Left renal pelvis (tissue), 4 donors: ENCODE results near the gene WNT3. TPM values are rescaled to one million over a fixed set of nuclear protein-coding genes. Genes with fewer than 3 reads are reported as not detected.

ENCODE experiments used
- DNase-seq, 4 donors: peaks; one replicate each; pipeline ENCODE4 v3.0.0-alpha.2; 2013; ENCODE audit warnings: low read depth in 4 of 4, low spot score in 3 of 4
- polyA plus RNA-seq, 4 donors: library from polyadenylated mRNA; unstranded; fragments of 120-200 nt; gene quantifications; one replicate each; pipeline ENCODE4 v1.2.1, GENCODE V29; 2013; ENCODE audit not compliant: insufficient read length in 4 of 4

The WNT3 gene
- polyA plus RNA-seq, 4 donors: 1.7 to 2.4 (median 2.0) TPM

DNA sequence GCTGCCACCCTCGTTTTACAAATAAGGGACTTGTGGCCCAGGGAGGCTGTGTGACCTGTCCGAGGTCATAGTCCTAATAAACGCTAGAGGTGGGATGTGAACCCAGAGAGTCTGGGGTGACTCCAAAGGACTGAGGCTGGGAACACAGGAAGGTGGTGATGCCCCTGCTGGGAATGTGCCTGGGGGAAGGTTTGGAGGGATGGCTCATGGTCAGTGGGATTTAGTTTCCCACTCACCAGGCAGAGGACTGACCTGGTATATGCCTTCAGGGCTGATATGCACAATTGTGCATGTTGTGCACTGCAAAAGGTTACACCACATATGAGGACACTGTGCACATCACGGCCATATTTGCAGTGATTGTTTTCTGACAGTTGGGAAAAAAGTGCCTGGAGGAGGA lies 19.0 kb upstream of the WNT3 start:
- no peak for DNase-seq

GRCh38 chr17:46836500-46836899 lies 18.0 kb upstream of the WNT3 start:
- no peak for DNase-seq

DNA sequence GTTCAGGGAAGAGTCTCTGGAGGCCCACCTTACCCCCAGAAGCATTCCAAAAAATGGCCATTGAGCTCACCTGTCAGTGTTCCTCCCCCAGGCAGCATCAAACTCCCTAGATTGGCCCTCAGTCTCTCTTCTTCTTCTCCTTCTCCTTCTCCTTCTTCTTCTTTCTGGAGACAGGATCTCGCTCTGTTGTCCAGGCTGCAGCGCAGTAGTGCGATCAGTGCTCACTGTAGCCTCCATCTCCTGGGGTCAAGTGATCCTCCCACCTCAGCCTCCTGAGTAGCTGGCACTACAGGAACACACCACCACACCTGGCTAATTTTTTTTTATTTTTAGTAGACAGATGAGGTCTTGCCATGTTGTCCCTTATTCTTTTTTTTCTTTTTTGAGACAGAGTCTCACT lies 16.4 kb upstream of the WNT3 start:
- DNase-seq: no peak

- no peak for DNase-seq
Observed at GRCh38 chr17:46833840-46834208, 15.3 kb upstream of the WNT3 start.

DNA sequence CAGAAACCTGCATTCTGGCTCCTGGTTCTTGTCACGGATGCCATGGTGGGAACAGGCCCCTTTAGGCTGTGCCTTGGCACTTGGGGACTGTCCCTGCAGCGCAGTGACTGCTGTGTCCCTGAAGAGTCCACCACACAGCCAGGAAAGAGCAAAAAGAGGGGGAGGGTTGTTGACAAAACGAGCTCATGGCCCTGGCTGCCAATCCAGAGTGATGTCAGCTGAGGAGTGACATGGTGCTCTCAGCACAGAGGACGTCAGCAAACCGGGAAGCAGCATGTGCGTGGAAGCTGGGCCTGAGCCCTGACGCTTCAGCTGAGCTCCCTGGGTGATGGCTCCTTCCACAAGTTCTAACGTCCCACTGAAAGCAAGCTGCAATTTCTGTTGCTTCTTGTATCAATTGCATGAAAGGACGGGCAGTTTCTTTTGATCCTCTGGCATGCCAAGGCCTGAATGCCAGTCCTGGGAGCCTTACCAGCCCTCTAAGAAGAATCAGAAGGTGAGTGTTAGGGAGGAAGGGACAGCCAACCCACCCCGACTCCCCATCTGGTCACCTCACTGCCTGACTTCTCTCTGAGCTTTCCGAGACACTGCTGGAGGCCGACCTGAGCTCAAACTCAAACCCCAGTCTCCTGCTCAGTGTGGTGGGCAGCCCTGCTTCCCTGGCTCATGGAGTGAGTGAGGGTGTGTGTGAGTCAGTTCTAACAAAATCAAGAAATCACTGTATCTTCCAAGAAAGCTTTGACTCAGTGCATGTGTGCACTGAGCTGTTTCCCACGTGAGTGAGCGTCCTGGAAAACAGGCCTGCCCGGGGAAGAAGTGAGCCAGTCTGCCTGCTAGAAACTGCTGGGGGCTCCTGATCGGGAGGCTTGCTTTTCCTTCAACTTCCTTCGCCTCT lies 14.7 kb upstream of the WNT3 start:
- no peak for DNase-seq

DNA sequence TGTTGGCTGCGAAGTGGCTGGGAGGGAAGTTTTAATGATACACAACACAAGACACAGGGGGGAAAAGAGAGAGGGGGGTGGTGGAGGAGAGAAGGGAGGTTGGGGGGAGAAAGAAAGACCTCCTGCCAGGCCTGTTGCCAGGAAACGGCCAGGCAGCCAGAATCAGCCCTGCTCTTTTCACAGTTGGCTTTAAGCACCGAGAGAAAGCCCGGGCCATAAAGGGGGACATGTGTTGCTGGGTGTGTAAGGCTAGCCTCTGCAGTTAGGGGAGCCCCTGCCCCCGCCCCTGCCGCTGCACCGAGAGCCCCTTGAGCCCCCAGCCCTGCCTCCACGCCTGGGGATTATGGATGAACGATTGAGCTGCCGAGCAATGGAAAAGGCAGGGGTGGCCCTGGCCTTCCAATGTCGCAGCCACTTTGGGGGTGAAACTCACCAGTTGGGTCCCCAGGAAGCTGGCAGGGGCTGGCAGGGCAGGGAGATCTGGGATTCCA lies 13.9 kb upstream of the WNT3 start:
- DNase-seq: no peak

GRCh38 chr17:46831573-46832330 lies 13.3 kb upstream of the WNT3 start:
- no peak for DNase-seq

DNA sequence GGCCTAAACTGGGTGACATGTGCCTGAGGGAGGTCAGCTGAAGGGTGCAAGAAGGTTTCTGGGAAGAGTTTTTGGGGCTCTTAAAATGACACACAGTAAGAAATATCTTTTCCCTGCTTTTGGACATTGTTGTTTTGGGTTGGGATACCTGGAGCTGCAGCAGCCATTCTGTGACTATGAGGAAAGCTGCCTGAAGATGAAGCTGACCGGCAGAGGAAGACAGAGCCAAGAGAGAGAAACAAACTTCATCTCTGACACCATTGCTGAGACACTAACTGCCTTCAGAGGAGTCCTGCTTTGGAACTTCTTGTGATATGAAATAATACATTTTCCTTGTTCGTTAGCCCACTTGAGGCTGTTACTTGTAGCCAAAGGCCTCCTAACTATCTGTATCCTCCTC lies 8.8 kb upstream of the WNT3 start:
- no peak for DNase-seq

- DNase-seq: no peak
Observed at GRCh38 chr17:46826116-46826515, 7.6 kb upstream of the WNT3 start.

- DNase-seq: no peak
Observed at GRCh38 chr17:46823657-46824056, 5.2 kb upstream of the WNT3 start.

DNA sequence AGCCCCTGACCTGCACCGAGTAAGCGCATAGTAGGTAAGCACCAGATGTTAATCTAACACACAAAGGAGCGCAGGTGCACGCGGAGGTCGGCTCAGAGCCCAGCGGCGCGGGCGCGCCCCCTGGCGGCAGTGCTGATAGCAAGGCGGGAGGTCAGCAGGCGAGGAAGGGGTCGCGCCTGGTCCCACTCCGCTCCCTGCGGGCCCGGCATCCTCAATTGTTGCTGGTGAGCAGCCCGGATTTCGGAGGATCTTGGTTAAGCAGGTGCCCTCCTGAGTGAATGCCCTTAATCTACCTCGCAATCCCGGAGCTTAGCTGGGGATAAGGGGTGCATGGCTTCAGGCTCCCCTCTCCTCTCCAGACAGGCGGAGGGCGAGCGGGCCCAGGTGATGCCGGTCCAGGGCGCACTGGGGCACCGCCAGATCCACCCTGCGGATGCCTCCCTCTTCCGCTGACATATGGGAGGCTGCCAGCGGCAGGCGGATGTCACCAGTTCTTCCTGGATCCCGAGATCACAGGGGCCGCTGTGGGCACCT lies 4.0 kb upstream of the WNT3 start:
- no peak for DNase-seq

- DNase-seq: no peak
Observed at GRCh38 chr17:46821482-46822387, 3.2 kb upstream of the WNT3 start.

DNA sequence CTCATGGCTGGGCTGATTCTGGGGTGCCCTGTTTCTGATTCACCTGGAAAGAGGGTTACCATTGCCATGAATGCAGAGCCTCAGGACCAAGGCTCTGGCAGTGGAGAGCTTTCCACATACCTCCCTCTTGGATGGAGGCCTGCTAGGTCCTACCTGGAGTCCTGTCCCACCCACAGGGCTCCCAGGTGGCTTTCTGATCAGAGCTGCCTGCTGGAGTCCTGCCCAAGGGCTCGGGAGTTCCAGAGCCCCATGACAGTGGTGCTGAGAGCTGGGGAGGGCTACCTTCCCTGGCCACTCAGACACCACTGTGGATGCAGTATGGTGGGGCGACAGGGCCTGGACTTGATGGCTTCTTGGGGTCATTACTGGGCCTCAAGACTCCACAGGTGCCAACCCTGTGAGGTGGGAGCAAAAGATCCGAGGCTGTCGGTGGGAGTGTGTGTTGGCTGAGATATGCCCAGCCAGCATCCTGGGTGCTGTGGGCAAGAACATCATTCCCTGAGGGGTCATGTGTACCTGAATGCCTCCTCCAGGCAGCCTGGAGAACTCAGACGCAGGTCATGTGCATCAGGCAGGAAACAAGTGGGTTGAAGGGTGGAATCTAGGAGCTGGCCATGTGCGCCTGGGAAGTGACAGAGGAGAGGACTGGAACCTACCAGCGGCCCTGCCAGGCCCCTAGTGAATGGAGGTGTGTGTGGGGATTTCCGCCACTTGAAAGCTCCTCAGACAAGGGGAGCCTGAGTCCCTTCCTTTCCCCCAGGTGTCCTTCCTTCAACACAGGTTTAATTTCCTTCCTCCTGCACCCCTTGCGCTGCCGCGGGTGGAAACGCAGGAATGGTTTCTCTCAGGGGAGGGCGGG lies 2.3 kb upstream of the WNT3 start:
- DNase-seq: no peak

GRCh38 chr17:46819906-46820351 lies 1.4 kb upstream of the WNT3 start:
- no peak for DNase-seq

DNA sequence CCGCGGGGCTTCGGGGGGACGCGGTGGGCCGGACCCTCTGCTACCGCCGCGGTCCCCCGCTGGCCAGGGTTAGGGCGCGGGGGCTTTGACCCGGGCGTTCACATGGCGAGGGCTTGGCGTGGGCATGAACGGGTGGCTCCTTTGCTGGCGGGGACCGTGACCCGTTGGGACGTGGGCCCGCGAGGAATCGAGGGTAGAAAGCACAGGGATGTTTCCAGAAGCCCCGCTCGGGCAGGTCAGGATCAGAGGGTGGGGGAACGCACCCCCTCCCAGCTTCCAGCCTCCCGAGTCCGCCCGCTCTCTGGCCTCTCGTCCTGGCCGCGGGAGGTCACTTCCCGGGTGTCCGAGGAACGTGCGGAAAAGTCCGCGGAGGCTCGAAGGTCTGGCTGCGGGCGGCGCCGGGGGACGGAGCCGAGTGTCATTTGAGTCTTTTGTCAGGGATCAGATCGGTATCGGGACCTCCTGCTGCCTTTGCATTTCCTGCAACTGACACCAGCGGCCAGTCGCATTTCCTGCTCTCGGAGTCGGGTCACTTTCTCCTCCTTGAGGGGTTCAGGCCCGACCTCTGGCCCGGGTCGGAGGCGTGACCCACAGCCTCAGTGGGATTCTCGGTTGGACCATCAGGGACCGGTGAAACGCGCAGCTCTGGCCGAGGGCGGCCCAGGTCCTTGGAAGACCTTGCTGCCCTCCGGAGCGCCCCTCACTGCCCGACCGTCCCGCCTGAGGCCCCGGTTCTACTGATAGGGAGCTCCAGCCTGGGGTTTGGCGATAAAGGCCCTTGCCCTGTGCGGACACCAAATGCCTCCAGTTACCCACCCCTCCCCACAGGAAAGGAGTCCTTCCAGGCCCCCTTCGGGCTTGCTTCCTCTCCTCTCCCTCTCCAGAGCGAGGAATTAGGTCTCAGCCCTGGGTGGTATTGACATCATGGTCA lies 702 bp upstream of the WNT3 start:
- no peak for DNase-seq

DNA sequence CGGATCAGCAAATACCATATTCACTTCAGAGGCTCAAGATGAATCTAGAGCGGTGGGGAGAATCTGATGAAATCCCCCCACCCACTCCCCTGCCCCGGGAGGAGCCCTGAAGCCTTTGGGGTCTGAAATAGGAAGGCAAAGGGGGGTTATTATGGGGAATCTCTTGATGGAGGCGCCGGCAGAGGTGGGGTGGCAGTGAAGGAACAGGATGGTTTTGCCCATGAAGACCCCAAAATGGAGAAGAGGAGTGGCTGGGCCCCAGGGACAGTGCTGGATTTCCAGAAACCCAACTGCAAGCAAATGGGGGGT lies 637 bp downstream of the WNT3 start:
- DNase-seq: no peak

- no peak for DNase-seq
Observed at GRCh38 chr17:46817151-46817900, 1.2 kb downstream of the WNT3 start.
